Measurements from ENCODE around the gene MRPS14.
"Not testable (repeated sequence)": the region's sequence is repeated elsewhere in the genome, so short reads cannot be mapped to it uniquely, and the experiment has no call there.

Gene MRPS14

GRCh38 chr1:175023043-175023921 lies at the start of gene MRPS14:
MRPS14 (minus strand) TSS chr1:175023425; CDS start chr1:175023408, 17 bp downstream.
- peak; percentile 88 for DNase-seq

DNA sequence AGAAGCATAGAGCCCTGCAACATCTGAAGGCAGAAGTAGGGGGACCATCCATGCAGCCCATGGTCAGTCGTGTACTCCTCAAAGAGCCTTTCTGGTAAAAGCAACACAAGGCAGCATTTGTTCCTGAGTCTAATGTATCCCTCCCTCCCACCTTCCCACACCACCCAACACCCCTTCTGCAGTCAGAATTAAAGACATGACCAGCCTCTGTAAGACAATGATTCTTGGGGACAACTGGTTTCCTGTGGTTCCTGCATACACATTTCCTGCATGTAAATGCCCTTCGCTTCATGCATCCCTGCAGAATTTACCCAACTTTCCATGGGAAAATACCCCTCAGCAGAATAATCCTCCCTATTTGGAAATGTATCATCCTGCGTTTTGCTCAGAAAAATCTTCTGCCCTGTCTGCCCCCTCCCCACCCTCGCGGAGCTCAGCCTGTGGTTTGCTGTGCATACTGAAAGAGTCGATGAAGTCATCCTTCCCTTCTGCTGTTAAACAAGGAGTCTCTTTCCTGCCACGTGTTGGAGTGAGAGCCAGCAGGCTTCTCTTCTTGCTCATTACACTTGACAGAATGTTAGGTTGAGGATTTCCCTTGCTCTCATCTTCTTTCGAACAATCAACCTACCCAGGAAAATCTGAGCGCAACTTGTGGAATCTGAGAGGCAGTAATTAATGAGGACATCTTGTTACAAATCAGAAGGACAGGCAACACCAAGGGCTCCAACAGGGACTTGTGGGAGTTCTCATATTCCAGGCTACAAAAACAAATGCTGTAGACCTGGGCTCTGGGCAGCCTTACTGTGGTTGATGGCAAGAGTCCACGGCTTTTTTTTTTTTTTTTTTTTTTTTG lies 49.1 kb upstream of the MRPS14 start:
- no peak for DNase-seq

DNA sequence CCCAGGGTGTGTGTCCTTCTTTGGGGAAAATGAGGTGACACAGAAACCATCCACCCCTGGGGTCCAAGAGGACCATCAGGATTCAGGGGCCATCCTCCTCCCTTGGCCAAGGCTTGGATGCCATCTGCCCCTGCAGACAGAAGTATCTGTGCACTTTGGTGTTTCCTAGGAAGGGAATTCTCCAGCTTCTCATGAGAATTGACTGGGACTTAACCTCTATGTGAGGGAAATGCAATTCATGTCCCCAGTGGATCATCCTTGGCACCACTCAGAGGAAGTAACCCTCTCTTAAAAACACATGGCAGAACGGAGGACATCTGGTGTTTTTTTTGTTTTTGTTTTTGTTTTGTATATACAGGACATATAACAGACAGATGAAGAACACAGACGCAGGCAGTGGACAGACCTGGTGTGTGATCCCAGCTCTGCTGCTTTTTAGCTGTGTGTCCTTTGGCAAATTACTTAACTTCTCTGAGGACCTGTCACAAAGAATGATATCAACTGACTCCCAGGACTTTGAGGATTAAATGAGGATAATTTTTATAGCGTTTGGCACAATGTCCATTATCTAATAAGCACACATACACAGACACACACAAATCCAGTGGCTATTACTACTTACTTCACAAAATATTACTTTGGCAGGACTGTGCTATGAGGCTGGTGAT lies 48.2 kb upstream of the MRPS14 start:
- DNase-seq: no peak

DNA sequence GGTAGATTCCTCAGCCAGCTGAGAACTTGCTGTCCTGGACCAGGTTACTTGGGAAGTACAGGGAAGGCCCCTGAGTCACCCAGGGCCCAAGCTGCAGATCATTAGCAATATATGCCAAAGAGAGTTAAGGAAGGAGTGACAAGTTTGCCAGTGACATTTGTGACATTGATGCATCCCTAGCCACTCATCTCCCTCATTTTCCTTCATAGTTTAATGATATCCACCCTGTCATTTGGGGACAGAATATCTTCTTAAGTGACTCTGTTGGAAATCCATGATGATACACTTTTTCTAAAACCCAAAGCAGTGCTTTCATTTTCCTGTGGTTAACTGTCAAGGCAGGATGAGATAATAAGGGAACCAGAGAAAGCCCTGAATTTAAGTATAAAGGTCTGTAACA lies 47.6 kb upstream of the MRPS14 start:
- DNase-seq: no peak

GRCh38 chr1:175067362-175068106 lies 44.3 kb upstream of the MRPS14 start, which contains the start of gene TNN:
TNN (plus strand) TSS chr1:175067833; CDS start chr1:175077419, 9,586 bp downstream.
- no peak for DNase-seq

GRCh38 chr1:175062858-175063257 lies 39.6 kb upstream of the MRPS14 start:
- DNase-seq: no peak

DNA sequence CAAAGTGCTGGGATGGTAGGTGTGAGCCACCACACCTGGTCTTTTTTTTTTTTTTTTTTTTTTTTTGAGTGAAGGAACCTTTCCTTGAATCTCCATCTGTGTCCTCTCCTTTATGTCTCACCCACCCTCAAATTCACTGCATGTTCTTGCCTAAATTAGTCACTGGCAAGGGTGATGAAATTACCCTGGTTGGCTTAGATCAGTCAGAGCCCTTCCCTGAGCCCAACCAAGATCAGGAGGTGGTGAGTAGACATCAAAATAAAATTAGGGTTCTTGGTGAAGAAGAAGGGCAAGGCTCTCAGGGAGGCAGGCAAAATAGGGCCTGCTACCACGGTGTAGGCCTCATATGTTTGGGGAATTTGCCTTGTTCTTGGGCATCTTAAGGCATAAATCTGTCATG lies 39.1 kb upstream of the MRPS14 start:
- DNase-seq: no peak

DNA sequence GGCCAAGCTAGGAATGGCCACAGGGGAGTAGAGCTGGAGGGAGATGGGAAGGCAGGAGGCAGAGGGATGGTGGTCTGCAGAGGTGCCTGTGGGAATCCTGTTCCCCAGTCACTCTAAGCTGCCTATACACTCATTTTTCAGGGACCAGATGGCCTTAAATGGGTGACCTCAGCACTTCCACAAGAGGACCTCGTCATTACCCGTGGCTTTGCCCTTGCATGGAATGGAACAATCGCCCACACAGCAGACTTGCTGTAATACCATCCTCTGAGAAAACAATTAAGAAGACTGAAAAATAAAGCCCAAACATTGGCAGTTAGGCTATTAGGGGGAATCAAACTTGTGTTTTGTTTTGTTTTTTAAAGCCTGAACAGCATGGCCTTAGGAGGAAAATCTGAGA lies 31.5 kb upstream of the MRPS14 start:
- no peak for DNase-seq

- no peak for DNase-seq
Observed at GRCh38 chr1:175050992-175051391, 27.8 kb upstream of the MRPS14 start.

DNA sequence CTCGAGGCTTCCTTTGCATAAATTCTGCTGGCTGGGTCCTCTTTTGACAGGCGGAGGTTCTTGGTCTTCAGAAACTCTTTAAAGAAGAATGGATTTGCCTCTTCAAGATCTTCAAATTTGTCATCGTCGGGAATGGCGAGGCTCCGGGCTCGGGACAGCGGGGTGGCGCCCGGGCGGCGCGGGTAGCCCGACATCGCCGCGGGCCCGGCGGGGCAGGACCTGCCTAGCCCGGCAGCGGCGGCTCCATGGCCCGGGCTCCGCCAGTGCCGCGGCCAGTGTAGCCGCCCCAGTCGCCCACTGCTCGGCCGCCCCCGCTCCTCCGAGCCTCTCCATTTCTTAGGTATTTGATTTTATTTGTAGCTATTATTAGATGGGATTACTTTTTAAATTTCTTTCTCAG lies 22.3 kb upstream of the MRPS14 start:
- no peak for DNase-seq

GRCh38 chr1:175045097-175045496 lies 21.9 kb upstream of the MRPS14 start:
- no peak for DNase-seq

DNA sequence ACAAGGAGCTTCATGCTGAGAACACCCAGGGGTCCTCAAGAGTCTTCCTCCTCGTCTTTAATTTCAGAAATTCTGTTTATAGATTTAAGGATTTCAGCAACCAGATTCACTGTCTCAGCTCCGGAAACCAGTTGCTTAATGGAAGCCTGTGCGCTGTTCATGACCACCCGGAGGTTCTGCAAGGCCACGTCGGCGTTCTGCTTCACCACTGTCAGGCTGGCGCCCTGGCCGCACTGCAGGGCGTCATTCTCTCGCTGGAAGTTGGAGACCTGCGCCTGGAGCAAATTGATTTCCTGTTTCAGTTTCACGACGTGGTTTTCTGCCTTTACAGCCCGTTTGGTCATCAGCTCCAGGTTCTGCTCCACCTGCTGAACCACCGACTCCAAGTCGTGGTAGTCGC lies 21.4 kb upstream of the MRPS14 start:
- not testable (repeated sequence) for DNase-seq

DNA sequence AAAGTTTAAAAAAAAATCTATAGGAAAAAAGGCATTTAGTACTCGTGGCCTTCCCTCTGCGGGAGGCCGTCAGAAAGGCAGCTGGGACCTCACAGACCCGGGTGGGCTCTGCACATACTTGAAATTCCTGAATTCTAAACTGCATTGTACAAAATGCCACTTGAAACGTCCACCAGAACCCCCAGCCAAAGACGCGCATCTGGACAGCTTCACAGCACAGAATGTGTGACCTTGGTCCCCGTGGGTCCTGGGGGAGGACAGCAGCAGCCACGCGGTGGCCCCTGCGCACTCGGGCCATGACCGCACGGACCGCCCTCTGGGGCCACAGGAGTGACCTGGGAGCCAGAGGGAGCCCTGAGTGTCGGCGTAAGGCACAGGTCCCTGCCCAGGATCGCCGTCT lies 20.6 kb upstream of the MRPS14 start:
- DNase-seq: no peak

DNA sequence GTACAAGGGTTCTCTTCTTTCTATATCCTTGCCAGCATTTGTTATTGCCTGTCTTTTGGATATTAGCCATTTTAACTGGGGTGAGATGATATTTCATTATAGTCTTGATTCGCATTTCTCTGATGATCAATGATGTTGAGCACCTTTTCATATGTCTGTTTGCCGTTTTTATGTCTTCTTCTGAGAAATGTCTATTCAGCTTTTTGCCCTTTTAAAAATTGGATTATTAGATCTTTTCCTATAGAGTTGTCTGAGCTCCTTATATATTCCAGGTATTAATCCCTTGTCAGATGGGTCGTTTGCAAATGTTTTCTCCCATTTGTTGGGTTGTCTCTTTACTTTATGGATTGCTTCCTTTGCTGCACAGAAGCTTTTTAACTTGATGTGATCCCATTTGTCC lies 19.4 kb upstream of the MRPS14 start:
- no peak for DNase-seq

- no peak for DNase-seq
Observed at GRCh38 chr1:175040324-175040879, 17.2 kb upstream of the MRPS14 start.

- DNase-seq: no peak
Observed at GRCh38 chr1:175037416-175037815, 14.2 kb upstream of the MRPS14 start.

- DNase-seq: no peak
Observed at GRCh38 chr1:175036476-175036875, 13.3 kb upstream of the MRPS14 start.

DNA sequence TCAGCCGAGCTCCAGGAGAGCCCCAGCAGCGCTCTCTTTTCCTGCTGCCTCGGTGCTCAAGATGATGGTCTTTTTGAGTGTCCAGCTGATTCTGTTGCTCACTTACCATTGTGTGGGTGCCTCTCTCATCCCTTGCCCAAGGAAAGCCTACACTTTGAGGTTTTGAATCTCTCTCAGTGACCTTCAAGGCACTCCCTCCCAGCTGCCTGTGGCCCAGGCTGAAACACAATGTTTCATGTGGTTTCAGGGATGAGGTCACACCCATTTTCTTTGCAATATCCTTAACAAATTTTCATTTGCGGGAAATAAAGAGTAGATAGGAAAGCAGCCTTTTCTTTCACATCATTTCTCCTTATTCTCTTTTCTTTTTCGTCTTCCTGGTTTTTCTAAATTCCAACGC lies 12.6 kb upstream of the MRPS14 start:
- no peak for DNase-seq

DNA sequence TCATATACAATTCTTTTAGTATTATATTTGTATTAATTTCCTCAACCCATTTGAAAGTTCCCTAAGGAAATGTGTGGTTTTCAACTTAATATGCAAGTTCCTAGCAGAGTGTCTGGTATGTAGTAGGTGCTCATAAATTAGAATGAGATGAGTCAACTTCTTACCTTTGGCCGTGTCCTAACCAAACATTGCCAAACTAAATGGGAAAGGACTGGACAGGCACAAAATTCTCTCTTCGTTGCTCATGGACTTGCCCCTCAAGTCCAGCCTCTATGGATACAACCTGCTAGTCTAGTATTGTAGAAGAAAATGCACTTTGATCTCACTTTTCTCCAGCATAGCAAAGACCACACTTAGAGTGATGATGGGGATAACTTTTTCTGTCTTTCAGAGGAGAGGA lies 11.6 kb upstream of the MRPS14 start:
- no peak for DNase-seq

- DNase-seq: no peak
Observed at GRCh38 chr1:175033953-175034352, 10.7 kb upstream of the MRPS14 start.

DNA sequence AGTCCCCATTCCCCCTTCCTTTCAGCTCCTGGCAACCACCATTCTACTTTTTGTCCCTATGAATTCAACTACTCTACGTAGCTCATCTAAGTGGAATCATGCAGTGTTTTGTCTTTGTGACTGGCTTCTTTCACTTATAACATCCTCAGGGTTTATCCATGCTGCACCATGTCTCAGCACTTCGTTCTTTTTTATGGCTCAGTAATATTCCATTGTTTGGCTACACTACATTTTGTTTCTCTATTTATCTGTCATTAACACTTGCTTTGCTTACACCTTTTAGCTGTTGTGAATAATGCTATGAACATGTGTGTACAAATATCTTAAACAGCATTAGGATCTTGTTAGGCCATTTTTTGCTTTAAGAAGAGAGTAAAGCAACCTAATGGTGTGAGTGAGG lies 1.5 kb upstream of the MRPS14 start:
- no peak for DNase-seq

DNA sequence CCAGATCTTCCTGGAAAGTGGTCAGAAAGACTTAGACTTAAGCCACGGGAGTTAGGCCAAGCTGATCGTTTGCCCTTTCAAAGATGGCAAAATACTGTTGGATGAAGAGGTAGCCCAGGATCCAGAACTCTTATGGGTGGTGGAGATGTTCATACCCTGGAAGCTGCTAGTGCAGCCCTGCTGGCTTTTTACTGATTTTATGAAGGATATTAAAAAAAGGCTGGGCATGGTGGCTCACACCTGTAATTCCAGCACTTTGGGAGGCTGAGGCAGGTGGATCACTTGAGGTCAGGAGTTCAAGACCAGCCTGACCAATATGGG lies 657 bp upstream of the MRPS14 start:
- DNase-seq: not testable (repeated sequence)

All from DMS79 (cell line).